ENCODE results near the gene PTPRB. TPM values are rescaled to one million over a fixed set of nuclear protein-coding genes. Genes with fewer than 3 reads are reported as not detected.

The PTPRB gene
- total and polyA plus RNA-seq, 2 of the 8 experiments (the other 6 are each of a cell fraction or from before 2014, with no cell fraction given) = 0.36 to 0.58 TPM

- Histone ChIP-seq H4K20me1 (replicated peaks in 1 of 2; ENCODE audit: control insufficient read depth in 1 of 2, insufficient read depth in 2 of 2, low read length in 2 of 2) (no peaks in the 10 kb centered on the region), H3K79me1 (ENCODE audit: low read depth, low read length) (no peaks in the 10 kb centered on the region), H4K91ac (replicated peaks; ENCODE audit: insufficient read length, low read length) (no peak overlapping the region), H2BK15ac (ENCODE audit: low read length) (no peak overlapping the region), H2AFZ (ENCODE audit: low read length) (no peak overlapping the region), H3K27ac (ENCODE audit: low read depth, low read length) (no peak overlapping the region), H3K4me3 (ENCODE audit: extremely low read depth in 1 of 4, insufficient read depth in 2 of 4, low read depth in 3 of 4, low read length in 4 of 4) (no peak overlapping the region), H4K8ac (ENCODE audit: extremely low read depth, insufficient read depth, low read length) (no peak overlapping the region), H3K79me2 (ENCODE audit: control insufficient read depth in 1 of 2, insufficient read depth in 2 of 2, low read length in 2 of 2) (no peaks in the 10 kb centered on the region), H2BK12ac (ENCODE audit: low read depth, low read length) (no peak overlapping the region), H2BK120ac (replicated peaks; ENCODE audit: low read depth, low read length) (no peak overlapping the region), H2BK20ac (ENCODE audit: low read length) (no peak overlapping the region), H3K23ac (ENCODE audit: insufficient read length) (no peak overlapping the region), H4K5ac (ENCODE audit: insufficient read length, low read depth, low read length) (no peak overlapping the region), H3K9ac (replicated peaks in 1 of 4; ENCODE audit: extremely low read depth in 1 of 4, low read depth in 3 of 4, low read length in 3 of 4) (no peak overlapping the region), H3K14ac (ENCODE audit: insufficient read length) (no peak overlapping the region), H3K9me3 (ENCODE audit: insufficient read depth in 2 of 2, low read depth in 1 of 2, low read length in 1 of 2) (no peaks in the 10 kb centered on the region), H3K23me2 (ENCODE audit: low read depth, low read length) (no peaks in the 10 kb centered on the region), H3K4me2 (ENCODE audit: insufficient read depth in 1 of 2, low read depth in 2 of 2, low read length in 2 of 2) (no peak overlapping the region), H3K36me3 (ENCODE audit: control insufficient read depth in 2 of 4, insufficient read depth in 4 of 4, low read length in 3 of 4) (no peaks in the 10 kb centered on the region), H3K18ac (ENCODE audit: extremely low read depth, low read length) (no peak overlapping the region), H3K4me1 (replicated peaks in 1 of 4; ENCODE audit: control insufficient read depth in 3 of 4, insufficient read depth in 4 of 4, low read length in 3 of 4) (peaks cover 3 to 13% (median 6%) of the 10 kb centered on the region in 4 experiments; a peak in 5 of 7 replicates), H3K56ac (replicated peaks; ENCODE audit: insufficient read length, low read depth, low read length) (no peak overlapping the region), H3K4ac (replicated peaks; ENCODE audit: insufficient read length, low read depth, low read length) (no peak overlapping the region), H3K27me3 (replicated peaks in 1 of 4; ENCODE audit: control insufficient read depth in 3 of 4, extremely low read depth in 1 of 4, insufficient read depth in 3 of 4, low read length in 3 of 4) (no peaks in the 10 kb centered on the region), H2AK5ac (ENCODE audit: low read depth, low read length) (no peak overlapping the region), H2BK5ac (ENCODE audit: low read depth, low read length) (no peak overlapping the region)
- no peak for FAIRE-seq
- ChIA-PET CTCF (ENCODE audit: partially characterized antibody) (interaction anchor here (1.5 kb wide), 1 partner anchor 8 kb away, joined by 3 read pairs; no protein-coding TSS in a partner anchor), POLR2A (ENCODE audit: partially characterized antibody) (no interaction called here)
- DNase-seq (ENCODE audit: low read depth in 1 of 2, low spot score in 2 of 2) = no peak
- 89% methylated on average over 3 of the region's 3 CpGs; no CpG with 5 or more reads in 1 of the 2 experiments for WGBS, 2 experiments (ENCODE audit: extremely low coverage in 1 of 2, insufficient coverage in 1 of 2, insufficient read length in 1 of 2, insufficient replicate concordance in 2 of 2, low coverage in 1 of 2, low lambda C conversion rate in 2 of 2, missing lambda C conversion rate in 1 of 2)
- TF ChIP-seq CTBP2 (IDR thresholded peaks at IDR 0.05; ENCODE audit: borderline replicate concordance, insufficient read depth, insufficient read length, low read length) (no peak), NRF1 (IDR thresholded peaks at IDR 0.05; ENCODE audit: low read depth, low read length) (no peak), CBX5 (IDR thresholded peaks at IDR 0.05; ENCODE audit: low read depth, low read length) (no peak), PHF8 (conservative IDR thresholded peaks at IDR 0.05; ENCODE audit: low read depth, low read length) (no peak), SP1 (IDR thresholded peaks at IDR 0.05; ENCODE audit: low read depth, low read length) (no peak), TAF7 (optimal IDR thresholded peaks at IDR 0.05; ENCODE audit: borderline replicate concordance, low read depth, low read length) (no peak), GABPA (IDR thresholded peaks at IDR 0.05; ENCODE audit: borderline replicate concordance, insufficient read depth, low read length) (no peak), POLR2A (IDR thresholded peaks at IDR 0.05; ENCODE audit: control extremely low read depth in 1 of 2, low read depth in 2 of 2, low read length in 2 of 2) (no peak), KDM1A (IDR thresholded peaks at IDR 0.05; ENCODE audit: borderline replicate concordance, low read length) (no peak), SIN3A (conservative IDR thresholded peaks at IDR 0.05 in 1 of 2, IDR thresholded peaks at IDR 0.05 in 1 of 2; ENCODE audit: low read depth in 1 of 2, low read length in 2 of 2) (no peak), SP4 (IDR thresholded peaks at IDR 0.05; ENCODE audit: low read length) (no peak), GTF2F1 (IDR thresholded peaks at IDR 0.05; ENCODE audit: borderline replicate concordance, low read depth, low read length) (no peak), SP2 (IDR thresholded peaks at IDR 0.05; ENCODE audit: low read length) (no peak), CHD1 (IDR thresholded peaks at IDR 0.05; ENCODE audit: low read depth, low read length) (no peak), EP300 (IDR thresholded peaks at IDR 0.05; ENCODE audit: borderline replicate concordance in 1 of 2, low read depth in 2 of 2, low read length in 2 of 2) (no peak)
Measured at GRCh38 chr12:70643939-70644338, 6.7 kb upstream of the PTPRB start.

Data from H1 (cell line).